B cell (primary cell): ENCODE measurements around the gene CLASP1. TPM values are rescaled to one million over a fixed set of nuclear protein-coding genes. Genes with fewer than 3 reads are reported as not detected.

Source experiments
- ATAC-seq: fragments of 200-7000 bp; cut with Tn5 transposase; one replicate; pipeline ENCODE4 v1.10.0; 2021; ENCODE audit warnings: low read depth, mild to moderate bottlenecking, moderate number of reproducible peaks, moderate library complexity
- CTCF ChIA-PET: fragments of 350-600 bp; sonication (Branson Sonifier 250); formaldehyde crosslinking; loops from one replicate; lab custom pipeline; 2021; ENCODE audit warnings: antibody characterized with exemption, inconsistent platforms; lab: Charles Lee
- POLR2A ChIA-PET: fragments of 350-600 bp; sonication (Branson Sonifier 250); formaldehyde crosslinking; loops from one replicate; lab custom pipeline; 2021; ENCODE audit warnings: antibody characterized with exemption; lab: Charles Lee
- DNase-seq: peaks from one replicate; pipeline ENCODE4 v3.0.0; 2013
- H2AFZ ChIP-seq: 2 replicates; pipeline ENCODE4 v1.6.1; 2012; ENCODE audit warnings: mild to moderate bottlenecking, low read depth, low read length; ENCODE audit not compliant: insufficient read depth, poor library complexity, severe bottlenecking
- H3K27ac ChIP-seq, 2 donors: 1 replicate in 1 of 2; 2 replicates in 1 of 2; pipeline ENCODE4 v1.5.1; 2012 to 2013; ENCODE audit warnings: low read length in 2 of 2, mild to moderate bottlenecking in 2 of 2, moderate library complexity in 1 of 2
- H3K27me3 ChIP-seq, 4 experiments: fragments of 200-600 bp in 1 of 4; sonication (generic) in 1 of 4; replicated peaks in 1 of 4; 1 replicate in 2 of 4; 2 replicates in 2 of 4; pipeline versions ENCODE4 v1.6.1 to v1.7.0; 2013 to 2016; ENCODE audit warnings: low read length in 3 of 4, mild to moderate bottlenecking in 2 of 4, mixed read lengths in 1 of 4, moderate library complexity in 1 of 4; ENCODE audit not compliant: insufficient read depth in 4 of 4, control insufficient read depth in 3 of 4; ENCODE audit errors: control extremely low read depth in 1 of 4
- H3K36me3 ChIP-seq, 2 experiments: replicated peaks in 1 of 2; 1 replicate in 1 of 2; 2 replicates in 1 of 2; pipeline versions ENCODE4 v1.6.1 to v1.7.1; 2013; ENCODE audit warnings: low read length in 1 of 2; ENCODE audit not compliant: insufficient read depth in 2 of 2, control insufficient read depth in 1 of 2; ENCODE audit errors: control extremely low read depth in 1 of 2, extremely low read depth in 1 of 2
- H3K4me1 ChIP-seq, 2 donors: fragments of 200-600 bp in 1 of 2; sonication (generic) in 1 of 2; 1 replicate in 1 of 2; 2 replicates in 1 of 2; pipeline versions ENCODE4 v1.5.1 to v1.6.1; 2013 to 2017; ENCODE audit warnings: low read length in 2 of 2; ENCODE audit not compliant: control insufficient read depth in 2 of 2, insufficient read depth in 2 of 2
- H3K4me2 ChIP-seq: replicated peaks from 2 replicates; pipeline ENCODE3; 2012; ENCODE audit warnings: mild to moderate bottlenecking, low read depth, low read length; ENCODE audit not compliant: poor library complexity, severe bottlenecking
- H3K4me3 ChIP-seq, 5 experiments: fragments of 200-600 bp in 1 of 5; sonication (generic) in 1 of 5; 1 replicate in 3 of 5; 2 replicates in 2 of 5; pipeline versions ENCODE4 v1.5.1 to v1.7.0; 2011 to 2016; ENCODE audit warnings: low read length in 4 of 5, mild to moderate bottlenecking in 4 of 5, low read depth in 2 of 5, control low read depth in 1 of 5, moderate library complexity in 1 of 5; ENCODE audit not compliant: insufficient read depth in 1 of 5; ENCODE audit errors: control extremely low read depth in 1 of 5, extremely low read depth in 1 of 5
- H3K79me2 ChIP-seq: fragments of 200-600 bp; sonication (generic); one replicate; pipeline ENCODE4 v1.6.0; 2016; ENCODE audit warnings: low read length; ENCODE audit not compliant: control insufficient read depth, insufficient read depth
- H3K9ac ChIP-seq: fragments of 200-600 bp; sonication (generic); 2 replicates; pipeline ENCODE4 v1.6.1; 2017; ENCODE audit warnings: mild to moderate bottlenecking, low read length, moderate library complexity
- H3K9me3 ChIP-seq, 3 donors: one replicate each; pipeline versions ENCODE4 v1.6.1 to v1.7.1; 2013; ENCODE audit warnings: low read length in 2 of 3; ENCODE audit not compliant: control insufficient read depth in 2 of 3, insufficient read depth in 1 of 3; ENCODE audit errors: control extremely low read depth in 1 of 3
- H4K20me1 ChIP-seq: 2 replicates; pipeline ENCODE4 v1.6.0; 2012; ENCODE audit warnings: mild to moderate bottlenecking, low read length; ENCODE audit not compliant: insufficient read depth, control insufficient read depth, poor library complexity, severe bottlenecking
- H3K27ac Mint-ChIP-seq: one replicate; pipeline ENCODE4 v1.8.0; 2021; ENCODE audit warnings: mixed read lengths
- H3K27me3 Mint-ChIP-seq: one replicate; pipeline ENCODE4 v1.8.0; 2021; ENCODE audit warnings: mixed read lengths
- H3K4me1 Mint-ChIP-seq: one replicate; pipeline ENCODE4 v1.8.0; 2021; ENCODE audit warnings: mixed read lengths
- H3K4me3 Mint-ChIP-seq: one replicate; pipeline ENCODE4 v1.8.0; 2021; ENCODE audit warnings: mixed read lengths
- H3K9me3 Mint-ChIP-seq: one replicate; pipeline ENCODE4 v1.8.0; 2022; ENCODE audit warnings: mixed read lengths; ENCODE audit not compliant: insufficient read depth
- CTCF ChIP-seq: fragments of 200-600 bp; IDR thresholded peaks from one replicate; pipeline ENCODE4 v1.8.0; 2022; ENCODE audit warnings: antibody characterized with exemption, mild to moderate bottlenecking
- EZH2 ChIP-seq: IDR thresholded peaks from 2 replicates; pipeline ENCODE4 v1.6.1; 2012; ENCODE audit warnings: borderline replicate concordance, low read depth, mild to moderate bottlenecking, moderate library complexity, low read length; ENCODE audit not compliant: insufficient read depth, poor library complexity, severe bottlenecking
- WGBS: methylation state at CpG from one replicate; pipeline ENCODE4 v1.1.5; 2013; ENCODE audit warnings: missing lambda C conversion rate; ENCODE audit not compliant: insufficient coverage; 5-methylcytosine and 5-hydroxymethylcytosine counted together
- intact Hi-C: fragments of 100-400 bp; cut with micrococcal nuclease; formaldehyde crosslinking; loops from one replicate; pipeline ENCODE4 v1.10.0; 2022
- polyA plus RNA-seq: library from polyadenylated mRNA; depleted of rRNA; stranded (reverse); fragments of >200 nt; gene quantifications from 2 replicates; pipeline ENCODE4 v1.2.3, GENCODE V29; 2012
- total RNA-seq, 2 donors: library from RNA; stranded (reverse); fragments of 120-200 nt in 1 of 2; gene quantifications; 1 replicate in 1 of 2; 2 replicates in 1 of 2; pipeline versions ENCODE4 v1.2.3 to v1.2.4, GENCODE V29; 2013 to 2022

CLASP1 gene
- total and polyA plus RNA-seq, 2 donors (not counting 1 experiment from before 2014, with no cell fraction given), result 8.7 to 88.0 TPM

DNA sequence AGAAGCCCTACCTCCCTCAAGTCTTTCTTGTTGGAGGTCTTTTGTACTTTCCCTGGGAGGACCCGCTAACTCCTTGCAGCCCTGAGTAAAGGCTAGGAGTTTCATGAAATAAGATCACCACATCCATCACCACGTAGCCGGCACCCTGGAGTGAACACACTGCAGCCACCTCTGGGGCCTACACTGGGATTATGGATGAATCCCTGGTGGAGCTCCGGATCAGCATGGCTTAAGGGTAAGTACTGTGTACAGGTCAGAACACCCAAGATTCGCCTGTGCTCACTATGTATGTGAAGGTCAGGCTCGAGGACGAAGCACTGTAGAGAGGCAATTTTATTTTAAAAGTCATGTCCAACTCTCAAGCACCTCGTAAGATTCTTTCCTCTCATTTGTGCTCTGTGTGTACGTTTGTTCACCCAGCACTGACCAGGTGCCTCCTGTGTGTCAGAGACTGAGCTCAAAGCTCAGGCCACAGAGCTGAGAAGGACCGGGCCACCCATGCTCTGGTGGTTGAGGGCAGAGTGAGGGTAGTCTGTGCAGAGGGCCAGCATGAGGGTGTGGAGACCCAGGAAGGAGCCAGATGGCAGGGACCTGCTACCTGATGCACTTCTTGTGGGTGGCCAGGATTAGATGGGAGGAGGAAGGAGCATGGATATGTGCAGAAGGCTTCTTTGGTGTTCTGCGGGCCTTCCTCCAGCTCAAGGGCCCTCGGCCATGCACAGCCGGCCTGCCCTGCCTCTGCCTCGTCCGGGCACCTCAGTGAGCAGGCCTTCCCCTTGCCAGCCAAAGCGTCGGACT lies 297.5 kb downstream of the CLASP1 start:
- intact Hi-C loops, result no loop called here
- H3K9me3 ChIP-seq, result no peaks in the 10 kb centered on the region
- no peak overlapping the region for H3K9ac ChIP-seq
- WGBS, result 96% methylated on average over 13 of the region's 17 CpGs
- no peak overlapping the region for H3K4me3 Mint-ChIP-seq
- H3K4me1 ChIP-seq, result no peaks in the 10 kb centered on the region
- no peaks in the 10 kb centered on the region for H3K79me2 ChIP-seq
- POLR2A ChIA-PET, result no interaction called here
- H3K4me1 Mint-ChIP-seq, result no peaks in the 10 kb centered on the region
- H3K9me3 Mint-ChIP-seq, result no peaks in the 10 kb centered on the region
- H3K4me2 ChIP-seq, result no peak overlapping the region
- no peaks in the 10 kb centered on the region for H3K27me3 ChIP-seq
- ATAC-seq, result no peak
- H3K27me3 Mint-ChIP-seq, result no peaks in the 10 kb centered on the region
- H3K36me3 ChIP-seq, result peaks cover 4 to 80% of the 10 kb centered on the region in 2 experiments
- TF ChIP-seq EZH2, result no peak
- no peak for TF ChIP-seq CTCF
- CTCF ChIA-PET, result no interaction called here
- no peaks in the 10 kb centered on the region for H4K20me1 ChIP-seq
- DNase-seq, result no peak
- no peak overlapping the region for H2AFZ ChIP-seq
- H3K4me3 ChIP-seq, result no peak overlapping the region
- no peak overlapping the region for H3K27ac ChIP-seq
- H3K27ac Mint-ChIP-seq, result no peak overlapping the region

DNA sequence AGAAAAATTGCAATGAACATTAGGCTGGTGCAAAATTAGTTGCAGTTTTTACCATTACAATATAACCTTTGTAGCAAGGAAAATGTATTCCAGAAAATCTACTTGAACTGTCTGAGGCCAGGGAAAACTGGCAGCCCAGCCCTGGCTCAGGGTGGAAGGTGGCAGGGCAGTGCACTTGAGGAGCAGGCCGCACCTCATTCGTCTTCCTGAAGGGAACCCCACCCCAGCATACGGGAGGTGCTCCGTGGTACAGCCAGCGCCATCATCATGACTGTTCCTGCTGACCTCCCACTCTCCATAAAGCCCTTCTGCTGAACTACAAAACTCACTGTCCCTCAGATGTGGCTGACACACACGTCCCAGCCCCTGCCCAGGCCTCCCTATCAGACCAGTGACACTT lies 298.4 kb downstream of the CLASP1 start:
- Histone ChIP-seq H3K79me2 (no peaks in the 10 kb centered on the region), H4K20me1 (no peaks in the 10 kb centered on the region), H3K36me3 (peaks cover 2 to 81% of the 10 kb centered on the region in 2 experiments), H3K27me3 (no peaks in the 10 kb centered on the region), H3K4me1 (no peaks in the 10 kb centered on the region), H3K9me3 (no peaks in the 10 kb centered on the region), H2AFZ (no peak overlapping the region), H3K27ac (no peak overlapping the region), H3K9ac (no peak overlapping the region), H3K4me3 (no peak overlapping the region), H3K4me2 (no peak overlapping the region)
- no peak overlapping the region for H3K4me3 Mint-ChIP-seq
- intact Hi-C loops, result no loop called here
- CTCF ChIA-PET, result no interaction called here
- no peak overlapping the region for H3K27ac Mint-ChIP-seq
- POLR2A ChIA-PET, result no interaction called here
- TF ChIP-seq EZH2 (no peak), CTCF (no peak)
- H3K4me1 Mint-ChIP-seq, result no peaks in the 10 kb centered on the region
- H3K27me3 Mint-ChIP-seq, result no peaks in the 10 kb centered on the region
- WGBS, result 91% methylated on average over 6 of the region's 6 CpGs
- H3K9me3 Mint-ChIP-seq, result no peaks in the 10 kb centered on the region
- ATAC-seq (no peak), DNase-seq (no peak)
